ENCODE data around the gene SRSF5.

The SRSF5 gene

GRCh38 chr14:69771136-69771535 is 4.2 kb downstream of the SRSF5 start:
- DNase-seq: no peak

GRCh38 chr14:69772082-69773017 is 5.4 kb downstream of the SRSF5 start:
- no peak for DNase-seq

- no peak for DNase-seq
Measured at GRCh38 chr14:69773571-69774276, 6.8 kb downstream of the SRSF5 start.

- no peak for DNase-seq
Measured at GRCh38 chr14:69775012-69775411, 8.1 kb downstream of the SRSF5 start.

GRCh38 chr14:69776875-69777453 is 10.0 kb downstream of the SRSF5 start:
- no peak for DNase-seq

- no peak for DNase-seq
Measured at GRCh38 chr14:69779088-69779487, 12.1 kb downstream of the SRSF5 start.

- no peak for DNase-seq
Measured at GRCh38 chr14:69780092-69780491, 13.2 kb downstream of the SRSF5 start.

- DNase-seq: no peak
Measured at GRCh38 chr14:69780952-69781351, 14.0 kb downstream of the SRSF5 start.

GRCh38 chr14:69784942-69785341 is 18.0 kb downstream of the SRSF5 start:
- DNase-seq: no peak

- DNase-seq: no peak
Measured at GRCh38 chr14:69786603-69787002, 19.7 kb downstream of the SRSF5 start.

GRCh38 chr14:69789118-69789640 is 22.2 kb downstream of the SRSF5 start:
- DNase-seq: no peak

- DNase-seq: no peak
Measured at GRCh38 chr14:69792887-69793421, 26.0 kb downstream of the SRSF5 start.

GRCh38 chr14:69794791-69795190 is 27.8 kb downstream of the SRSF5 start:
- no peak for DNase-seq

- DNase-seq: no peak
Measured at GRCh38 chr14:69795691-69796090, 28.7 kb downstream of the SRSF5 start.

- DNase-seq: no peak
Measured at GRCh38 chr14:69796797-69797500, 30.0 kb downstream of the SRSF5 start, which contains the start of gene SLC10A1. SLC10A1 (minus strand) TSS chr14:69797241; CDS start chr14:69797155, 86 bp downstream.

GRCh38 chr14:69797573-69798338 is 30.8 kb downstream of the SRSF5 start:
- no peak for DNase-seq

- no peak for DNase-seq
Measured at GRCh38 chr14:69798339-69798735, 31.4 kb downstream of the SRSF5 start.

- no peak for DNase-seq
Measured at GRCh38 chr14:69803753-69804152, 36.8 kb downstream of the SRSF5 start.

- DNase-seq: no peak
Measured at GRCh38 chr14:69804902-69805301, 38.0 kb downstream of the SRSF5 start.

GRCh38 chr14:69807192-69807591 is 40.2 kb downstream of the SRSF5 start:
- no peak for DNase-seq

Data from CD4-positive, alpha-beta T cell treated with Interleukin-17A for 4 hours (primary cell).